Adrenal gland (tissue), 12 donors: Measurements from ENCODE around the gene VPS37C. TPM values are rescaled to one million over a fixed set of nuclear protein-coding genes. Genes with fewer than 3 reads are reported as not detected.

Experiments
- DNase-seq, 7 donors: peaks; one replicate each; pipeline ENCODE4 v3.0.0-alpha.2; 2019 to 2020
- H3K27ac ChIP-seq, 5 donors: fragments of 200-600 bp; sonication (generic) in 4 of 5; 1 replicate in 3 of 5; 2 replicates in 2 of 5; pipeline versions ENCODE4 v1.5.1 to v1.8.0; 2016 to 2020; ENCODE audit warnings: mild to moderate bottlenecking in 1 of 5
- H3K27me3 ChIP-seq: fragments of 200-600 bp; 2 replicates; pipeline ENCODE4 v1.8.0; 2021
- H3K36me3 ChIP-seq, 2 donors: fragments of 200-600 bp; replicated peaks in 1 of 2; 1 replicate in 1 of 2; 2 replicates in 1 of 2; pipeline versions ENCODE4 v1.5.1 to v1.8.0; 2018 to 2022
- H3K4me1 ChIP-seq, 2 donors: fragments of 200-600 bp; replicated peaks in 1 of 2; 1 replicate in 1 of 2; 2 replicates in 1 of 2; pipeline versions ENCODE4 v1.5.1 to v1.8.0; 2018 to 2021
- H3K4me3 ChIP-seq, 4 donors: fragments of 200-600 bp; sonication (generic) in 3 of 4; one replicate each; pipeline ENCODE4 v1.5.1; 2016 to 2018
- H3K9me3 ChIP-seq, 3 donors: fragments of 200-600 bp; sonication (generic) in 1 of 3; replicated peaks in 1 of 3; 1 replicate in 2 of 3; 2 replicates in 1 of 3; pipeline versions ENCODE4 v1.5.1 to v1.8.0; 2016 to 2021
- POLR2A ChIP-seq, 2 donors: fragments of 450-650 bp; IDR thresholded peaks; one replicate each; pipeline ENCODE4 v1.6.1; 2017; ENCODE audit warnings: antibody characterized with exemption in 2 of 2, mild to moderate bottlenecking in 2 of 2, moderate library complexity in 1 of 2
- WGBS, 4 donors: extraction: QIAGEN DNeasy Blood & Tissue Kit in 2 of 4; methylation state at CpG; one replicate each; pipeline versions ENCODE4 v1.1.5 to v1.1.7; 2013 to 2017; 5-methylcytosine and 5-hydroxymethylcytosine counted together
- intact Hi-C, 2 donors: fragments of 100-400 bp; cut with DNase I; formaldehyde crosslinking; loops; one replicate each; pipeline versions ENCODE4 v1.14.1 to v1.15.0; 2022 to 2023
- polyA plus RNA-seq, 3 donors: library from polyadenylated mRNA; stranded (reverse); fragments of 200-250 nt in 2 of 3; fragments of 350-450 nt in 1 of 3; fragmentation: Illumina TruSeq in 1 of 3; extraction: RNeasy Lipid Tissue Mini Kit (QIAGEN cat#74804) in 1 of 3; gene quantifications; one replicate each; pipeline ENCODE4 v1.2.3, GENCODE V29; 2013 to 2014
- total RNA-seq, 9 donors: library from RNA; depleted of rRNA in 4 of 9; stranded (reverse); fragments of >200 nt in 4 of 9; fragments of 120-200 nt in 1 of 9; fragmentation: NEBNext Ultra II Directional in 1 of 9; extraction: Animal tissue kit (Norgen Biotek cat#: 25700) in 1 of 9; gene quantifications; one replicate each; pipeline versions ENCODE4 v1.1.0 to v1.2.4, GENCODE V29; 2013 to 2023
- TF ChIP-seq, protein P1 (sequence below), 6 experiments: fragments of 450-650 bp in 4 of 6; fragments of 200-600 bp in 2 of 6; sonication (generic) in 1 of 6; IDR thresholded peaks; 1 replicate in 5 of 6; 2 replicates in 1 of 6; pipeline versions ENCODE4 v1.5.1 to v1.8.0; 2016 to 2021; ENCODE audit warnings: antibody characterized with exemption in 6 of 6, mild to moderate bottlenecking in 2 of 6, moderate library complexity in 1 of 6
- donor health status: healthy with polysubstance abuse.
- donor health status: Bipolar disorder and iron deficiency.
- donor health status: DM: yes; HTN: yes; CAD: no.
- donor health status: DM: no; HTN: no; CAD: no.
- donor health status: DM: no; HTN: no; CAD: no.
- donor health status: DM: yes; HTN: yes; CAD: no.

The VPS37C gene
- total and polyA plus RNA-seq, 12 donors, result 8.6 to 27.9 (median 18.5) TPM

DNA sequence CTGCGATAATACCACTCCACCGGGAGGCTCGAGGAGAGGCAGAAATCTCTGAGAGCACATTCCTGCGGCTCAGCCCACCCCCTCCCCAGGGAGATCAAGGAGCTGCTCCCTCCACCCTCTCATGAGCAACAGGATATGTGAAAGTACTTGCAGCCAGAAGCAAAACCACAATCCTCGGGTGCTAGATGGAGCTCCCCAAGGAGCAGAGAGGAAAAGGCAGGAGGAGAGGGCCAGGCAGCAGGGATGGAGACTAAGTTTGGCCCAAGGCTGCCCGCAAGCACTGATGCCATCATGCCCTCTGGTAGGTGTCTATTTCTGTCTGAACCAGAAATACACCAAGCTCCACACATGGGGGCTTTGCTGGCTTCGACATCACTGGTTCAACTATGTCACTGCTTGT lies 22.3 kb downstream of the VPS37C start:
- Histone ChIP-seq H3K9me3 (no peaks in the 10 kb centered on the region), H3K27me3 (no peaks in the 10 kb centered on the region), H3K36me3 (peaks cover 0 to 10% of the 10 kb centered on the region in 2 donors), H3K4me3 (no peak overlapping the region), H3K27ac (no peak overlapping the region), H3K4me1 (peaks cover 0 to 6% of the 10 kb centered on the region in 2 donors)
- DNase-seq, result no peak
- no peak for TF ChIP-seq POLR2A (IDR thresholded peaks at IDR 0.05)
- TF ChIP-seq, protein P1, sequence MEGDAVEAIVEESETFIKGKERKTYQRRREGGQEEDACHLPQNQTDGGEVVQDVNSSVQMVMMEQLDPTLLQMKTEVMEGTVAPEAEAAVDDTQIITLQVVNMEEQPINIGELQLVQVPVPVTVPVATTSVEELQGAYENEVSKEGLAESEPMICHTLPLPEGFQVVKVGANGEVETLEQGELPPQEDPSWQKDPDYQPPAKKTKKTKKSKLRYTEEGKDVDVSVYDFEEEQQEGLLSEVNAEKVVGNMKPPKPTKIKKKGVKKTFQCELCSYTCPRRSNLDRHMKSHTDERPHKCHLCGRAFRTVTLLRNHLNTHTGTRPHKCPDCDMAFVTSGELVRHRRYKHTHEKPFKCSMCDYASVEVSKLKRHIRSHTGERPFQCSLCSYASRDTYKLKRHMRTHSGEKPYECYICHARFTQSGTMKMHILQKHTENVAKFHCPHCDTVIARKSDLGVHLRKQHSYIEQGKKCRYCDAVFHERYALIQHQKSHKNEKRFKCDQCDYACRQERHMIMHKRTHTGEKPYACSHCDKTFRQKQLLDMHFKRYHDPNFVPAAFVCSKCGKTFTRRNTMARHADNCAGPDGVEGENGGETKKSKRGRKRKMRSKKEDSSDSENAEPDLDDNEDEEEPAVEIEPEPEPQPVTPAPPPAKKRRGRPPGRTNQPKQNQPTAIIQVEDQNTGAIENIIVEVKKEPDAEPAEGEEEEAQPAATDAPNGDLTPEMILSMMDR (IDR thresholded peaks at IDR 0.05), result no peak
- intact Hi-C loops, result no loop called here
- 61 to 72% (median 67%) methylated on average over 3 to 7 of the region's 7 CpGs for WGBS, 4 donors

- no peak for TF ChIP-seq POLR2A (IDR thresholded peaks at IDR 0.05)
- TF ChIP-seq, protein P1 (IDR thresholded peaks at IDR 0.05), result no peak
- Histone ChIP-seq H3K9me3 (no peaks in the 10 kb centered on the region), H3K4me1 (peaks cover 7 to 13% of the 10 kb centered on the region in 2 donors), H3K4me3 (no peak overlapping the region), H3K36me3 (peaks cover 0 to 25% of the 10 kb centered on the region in 2 donors), H3K27me3 (no peaks in the 10 kb centered on the region), H3K27ac (no peak overlapping the region)
- no peak for DNase-seq
- intact Hi-C loops, result loop anchor here in 1 of 2 donors (5.0 kb wide), 1 partner anchor 37 kb away; no protein-coding TSS in a partner anchor
- 89 to 95% (median 92%) methylated on average over 4 to 12 of the region's 12 CpGs for WGBS, 4 donors
Observed at GRCh38 chr11:61134801-61135257, 26.4 kb downstream of the VPS37C start.

DNA sequence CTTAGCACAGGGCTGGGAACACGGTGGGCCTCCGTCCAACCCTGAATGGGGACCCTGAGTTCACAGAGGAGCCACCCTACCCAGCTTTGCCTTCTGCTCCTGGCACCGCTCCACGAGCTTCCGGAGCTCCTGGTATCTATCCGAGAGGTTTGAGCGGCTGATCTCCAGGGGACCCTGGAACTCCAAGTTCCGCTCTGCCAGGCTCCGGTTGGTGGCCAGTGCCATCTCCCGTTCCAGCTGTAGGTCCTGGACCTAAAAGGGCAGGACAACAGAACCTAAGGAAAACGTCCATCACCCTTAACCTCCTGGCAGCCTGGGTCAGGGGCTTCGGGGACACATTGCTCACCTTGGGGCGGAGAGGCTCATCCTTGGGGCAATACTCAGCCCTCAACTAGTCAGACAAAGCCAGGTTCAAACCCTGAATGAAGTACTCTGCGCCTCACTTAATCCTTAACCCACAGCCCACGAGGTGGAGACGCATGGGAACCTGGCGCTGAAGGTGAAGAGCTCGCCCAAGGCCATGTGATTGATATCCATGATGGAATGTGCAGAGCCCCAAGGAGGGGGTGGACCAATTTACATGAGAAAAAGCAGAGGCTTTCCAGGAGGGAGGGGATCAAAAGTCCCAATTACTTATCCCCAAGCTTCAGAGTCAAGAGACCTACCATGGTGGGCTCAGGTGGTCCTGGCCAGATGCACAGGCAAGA lies 27.1 kb downstream of the VPS37C start:
- 90 to 93% (median 91%) methylated on average over 9 to 18 of the region's 18 CpGs for WGBS, 4 donors
- no peaks in the 10 kb centered on the region for H3K27me3 ChIP-seq
- no peak for DNase-seq
- peaks cover 7 to 13% of the 10 kb centered on the region in 2 donors for H3K4me1 ChIP-seq
- TF ChIP-seq POLR2A (IDR thresholded peaks at IDR 0.05), result no peak
- TF ChIP-seq, protein P1 (IDR thresholded peaks at IDR 0.05), result no peak
- no peak overlapping the region for H3K27ac ChIP-seq
- intact Hi-C loops, result loop anchor here in 1 of 2 donors (5.0 kb wide), 1 partner anchor 38 kb away; no protein-coding TSS in a partner anchor
- peaks cover 0 to 25% of the 10 kb centered on the region in 2 donors for H3K36me3 ChIP-seq
- no peak overlapping the region for H3K4me3 ChIP-seq
- no peaks in the 10 kb centered on the region for H3K9me3 ChIP-seq

- 91 to 97% (median 95%) methylated on average over 5 to 7 of the region's 7 CpGs for WGBS, 4 donors
- Histone ChIP-seq H3K9me3 (no peaks in the 10 kb centered on the region), H3K4me1 (peaks cover 7 to 13% of the 10 kb centered on the region in 2 donors), H3K27me3 (no peaks in the 10 kb centered on the region), H3K27ac (no peak overlapping the region), H3K36me3 (peaks cover 0 to 21% of the 10 kb centered on the region in 2 donors), H3K4me3 (no peak overlapping the region)
- intact Hi-C loops, result loop anchor here in 1 of 2 donors (5.0 kb wide), 1 partner anchor 39 kb away; no protein-coding TSS in a partner anchor
- DNase-seq, result no peak
- no peak for TF ChIP-seq POLR2A (IDR thresholded peaks at IDR 0.05)
- TF ChIP-seq, protein P1 (IDR thresholded peaks at IDR 0.05), result no peak
Observed at GRCh38 chr11:61133145-61133544, 28.1 kb downstream of the VPS37C start.
